IMR-90 (cell line): ENCODE data around the gene ACBD7.

Source experiments
- CTCF ChIP-seq: conservative IDR thresholded peaks from 2 replicates; pipeline ENCODE4 v1.5.1; 2012; ENCODE audit warnings: mild to moderate bottlenecking, low read depth, low read length, improper control_type of control experiment
- MAFK ChIP-seq: IDR thresholded peaks from 2 replicates; pipeline ENCODE4 v1.6.1; 2012; ENCODE audit warnings: low read depth, low read length, improper control_type of control experiment
- POLR2A ChIP-seq: IDR thresholded peaks from 2 replicates; pipeline ENCODE4 v1.6.1; 2012; ENCODE audit warnings: mild to moderate bottlenecking, low read depth, low read length

GRCh38 chr10:15137636-15138035 is 49.1 kb upstream of the ACBD7 start:
- TF ChIP-seq POLR2A = no peak
- TF ChIP-seq CTCF = no peak
- TF ChIP-seq MAFK = no peak
